Vagina (tissue), 2 donors: ENCODE data around the gene DDIAS. TPM values are rescaled to one million over a fixed set of nuclear protein-coding genes. Genes with fewer than 3 reads are reported as not detected.
"Not testable (repeated sequence)": the region's sequence is repeated elsewhere in the genome, so short reads cannot be mapped to it uniquely, and the experiment has no call there.

Source experiments
- DNase-seq, 2 donors: peaks; one replicate each; pipeline ENCODE4 v3.0.0-alpha.2; 2017; ENCODE audit errors: extremely low spot score in 2 of 2
- H3K27ac ChIP-seq: fragments of 200-600 bp; sonication (generic); one replicate; pipeline ENCODE4 v1.5.1; 2019
- H3K27me3 ChIP-seq: fragments of 200-600 bp; sonication (generic); one replicate; pipeline ENCODE4 v1.5.1; 2019
- H3K36me3 ChIP-seq, 2 donors: fragments of 200-600 bp; sonication (generic); one replicate each; pipeline ENCODE4 v1.5.1; 2017 to 2019
- H3K4me1 ChIP-seq: fragments of 200-600 bp; sonication (generic); one replicate; pipeline ENCODE4 v1.5.1; 2019
- H3K4me3 ChIP-seq, 2 donors: fragments of 200-600 bp; sonication (generic); 1 replicate in 1 of 2; 2 replicates in 1 of 2; pipeline ENCODE4 v1.5.1; 2016 to 2019
- H3K9me3 ChIP-seq: fragments of 200-600 bp; sonication (generic); one replicate; pipeline ENCODE4 v1.5.1; 2019
- CTCF ChIP-seq, 3 experiments: fragments of 450-650 bp in 2 of 3; fragments of 200-600 bp in 1 of 3; sonication (generic) in 1 of 3; IDR thresholded peaks; one replicate each; pipeline ENCODE4 v1.5.1; 2017 to 2019; ENCODE audit warnings: antibody characterized with exemption in 3 of 3, mild to moderate bottlenecking in 2 of 3, moderate library complexity in 2 of 3
- POLR2A ChIP-seq, 2 donors: fragments of 450-650 bp; IDR thresholded peaks; one replicate each; pipeline ENCODE4 v1.6.1; 2017; ENCODE audit warnings: antibody characterized with exemption in 2 of 2, mild to moderate bottlenecking in 2 of 2, moderate library complexity in 2 of 2
- POLR2AphosphoS5 ChIP-seq, 2 donors: sonication (generic); formaldehyde crosslinking; IDR thresholded peaks; one replicate each; pipeline ENCODE4 v1.9.0; 2017; ENCODE audit warnings: antibody characterized with exemption in 2 of 2, mild to moderate bottlenecking in 2 of 2, low read depth in 1 of 2; ENCODE audit not compliant: insufficient read depth in 1 of 2
- intact Hi-C: fragments of 100-400 bp; cut with DNase I; formaldehyde crosslinking; loops from one replicate; pipeline ENCODE4 v1.15.1; 2023
- total RNA-seq: library from RNA; depleted of rRNA; stranded (reverse); fragments of >200 nt; gene quantifications from one replicate; pipeline ENCODE4 v1.2.3, GENCODE V29; 2016

The DDIAS gene
- 1.5 TPM for total RNA-seq

- peak; percentile 96 to 98 for DNase-seq
- peak; percentile 91 to 98 for TF ChIP-seq POLR2AphosphoS5 (IDR thresholded peaks at IDR 0.05; ENCODE audit: insufficient read depth in 1 of 2, low read depth in 1 of 2)
- peak in 1 of 2 donors; percentile 79 for TF ChIP-seq POLR2A (IDR thresholded peaks at IDR 0.05)
- TF ChIP-seq CTCF (IDR thresholded peaks at IDR 0.05) = no peak
- peak within 1 kb of the TSS; percentile 93 for H3K27ac ChIP-seq
- H3K4me3 ChIP-seq = peak within 1 kb of the TSS; percentile 66 to 68
- H3K9me3 ChIP-seq = no peaks in the 10 kb centered on the region
- H3K4me1 ChIP-seq = peaks cover 16% of the 10 kb centered on the region
- H3K27me3 ChIP-seq = no peaks in the 10 kb centered on the region
- no peaks in the 10 kb centered on the region for H3K36me3 ChIP-seq
- intact Hi-C loops = loop anchor here (5.0 kb wide), 1 partner anchor 291 kb away; the partner anchor contains the start of gene ANKRD42
Observed at GRCh38 chr11:82901165-82901921, at the start of gene DDIAS. TSS of gene DDIAS (plus strand) at chr11:82901736. CDS start at chr11:82914739, 13,003 bp downstream.

GRCh38 chr11:82854242-82854641 is 47.3 kb upstream of the DDIAS start:
- no peak for TF ChIP-seq POLR2AphosphoS5 (IDR thresholded peaks at IDR 0.05; ENCODE audit: insufficient read depth in 1 of 2, low read depth in 1 of 2)
- no peak for TF ChIP-seq POLR2A (IDR thresholded peaks at IDR 0.05)
- no peak for TF ChIP-seq CTCF (IDR thresholded peaks at IDR 0.05)
- Histone ChIP-seq H3K4me3 (no peak overlapping the region), H3K27me3 (no peaks in the 10 kb centered on the region), H3K36me3 (peaks cover 0 to 8% of the 10 kb centered on the region in 2 donors), H3K4me1 (no peaks in the 10 kb centered on the region), H3K27ac (no peak overlapping the region), H3K9me3 (no peaks in the 10 kb centered on the region)
- DNase-seq = no peak
- intact Hi-C loops = no loop called here

GRCh38 chr11:82854916-82855315 is 46.6 kb upstream of the DDIAS start:
- H3K27ac ChIP-seq, intact Hi-C loops, H3K36me3 ChIP-seq, H3K27me3 ChIP-seq, H3K9me3 ChIP-seq, DNase-seq, H3K4me1 ChIP-seq, H3K4me3 ChIP-seq: not testable (repeated sequence)

DNA sequence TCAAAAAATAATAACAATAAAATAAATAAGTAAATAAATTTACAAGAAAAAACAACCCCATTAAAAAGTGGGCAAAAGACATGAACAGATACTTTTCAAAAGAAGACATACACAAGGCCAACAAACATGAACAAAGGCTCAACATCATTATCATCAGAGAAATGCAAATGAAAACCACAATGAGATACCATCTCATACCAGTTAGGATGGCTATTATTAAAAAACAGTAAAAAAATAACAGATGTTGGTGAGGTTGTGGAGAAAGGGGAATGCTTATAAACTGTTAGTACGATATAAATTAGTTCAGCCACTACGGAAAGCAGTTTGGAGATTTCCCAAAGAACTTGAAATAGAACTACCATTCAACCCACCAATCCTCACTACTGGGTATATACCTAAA is 45.9 kb upstream of the DDIAS start:
- no peak for DNase-seq

DNA sequence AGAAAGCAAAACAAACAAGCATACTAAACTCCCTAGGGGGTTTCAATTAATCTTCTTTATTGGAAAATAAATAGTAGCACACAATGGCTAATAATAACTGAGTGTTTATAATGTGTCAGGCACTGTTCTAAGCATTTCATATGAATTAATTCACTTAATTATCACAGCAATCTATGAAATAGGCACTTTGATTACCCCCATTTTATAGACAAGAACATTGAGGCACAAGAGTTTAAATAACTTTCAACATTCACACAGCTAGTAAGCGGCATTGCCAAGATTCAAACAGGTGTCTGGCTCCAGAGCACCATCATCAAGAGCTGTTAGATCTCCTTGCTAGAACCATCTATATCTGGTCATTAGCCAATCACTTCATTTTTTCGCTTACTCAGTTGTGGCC is 44.4 kb upstream of the DDIAS start:
- Histone ChIP-seq H3K27me3 (no peaks in the 10 kb centered on the region), H3K27ac (no peak overlapping the region), H3K36me3 (no peaks in the 10 kb centered on the region), H3K9me3 (no peaks in the 10 kb centered on the region), H3K4me3 (no peak overlapping the region), H3K4me1 (no peaks in the 10 kb centered on the region)
- intact Hi-C loops = no loop called here
- TF ChIP-seq POLR2A (IDR thresholded peaks at IDR 0.05) (no peak), POLR2AphosphoS5 (IDR thresholded peaks at IDR 0.05; ENCODE audit: insufficient read depth in 1 of 2, low read depth in 1 of 2) (no peak), CTCF (IDR thresholded peaks at IDR 0.05) (no peak)
- no peak for DNase-seq

More for the DNA sequence above, 45.9 kb upstream of the DDIAS start:
- Histone ChIP-seq H3K27me3 (no peaks in the 10 kb centered on the region), H3K36me3 (no peaks in the 10 kb centered on the region), H3K4me3 (no peak overlapping the region), H3K9me3 (no peaks in the 10 kb centered on the region), H3K4me1 (no peaks in the 10 kb centered on the region), H3K27ac (no peak overlapping the region)
- TF ChIP-seq POLR2AphosphoS5 (IDR thresholded peaks at IDR 0.05; ENCODE audit: insufficient read depth in 1 of 2, low read depth in 1 of 2) (no peak), POLR2A (IDR thresholded peaks at IDR 0.05) (no peak), CTCF (IDR thresholded peaks at IDR 0.05) (no peak)
- intact Hi-C loops = no loop called here
